H9 (cell line): ENCODE data around the gene CDKN2C. TPM values are rescaled to one million over a fixed set of nuclear protein-coding genes. Genes with fewer than 3 reads are reported as not detected.

Source experiments
- DNase-seq: peaks from one replicate; pipeline ENCODE4 v3.0.0-alpha.2; 2017
- H2AFZ ChIP-seq: one replicate; pipeline ENCODE4 v1.6.1; 2013; ENCODE audit warnings: mild to moderate bottlenecking, low read length, control low read depth, moderate library complexity
- H2AK5ac ChIP-seq: 2 replicates; pipeline ENCODE4 v1.6.1; 2013; ENCODE audit warnings: low read length, control low read depth, mixed read lengths; ENCODE audit not compliant: insufficient read length
- H2BK120ac ChIP-seq: one replicate; pipeline ENCODE4 v1.6.1; 2013; ENCODE audit warnings: low read depth, mild to moderate bottlenecking, low read length, control low read depth, inconsistent platforms; ENCODE audit not compliant: poor library complexity, severe bottlenecking
- H2BK12ac ChIP-seq: 2 replicates; pipeline ENCODE4 v1.6.1; 2013; ENCODE audit warnings: low read length, control low read depth, mixed read lengths, low read depth; ENCODE audit not compliant: insufficient read length
- H2BK15ac ChIP-seq: 2 replicates; pipeline ENCODE4 v1.6.1; 2013; ENCODE audit warnings: low read depth, low read length, control low read depth
- H2BK20ac ChIP-seq: one replicate; pipeline ENCODE4 v1.6.1; 2013; ENCODE audit warnings: low read depth, mild to moderate bottlenecking, low read length, control low read depth, inconsistent platforms; ENCODE audit not compliant: poor library complexity, severe bottlenecking
- H2BK5ac ChIP-seq: 2 replicates; pipeline ENCODE4 v1.6.1; 2013; ENCODE audit warnings: low read length, control low read depth, mixed read lengths; ENCODE audit not compliant: insufficient read length
- H3K14ac ChIP-seq: 2 replicates; pipeline ENCODE4 v1.6.1; 2013; ENCODE audit warnings: low read length, control low read depth; ENCODE audit not compliant: insufficient read depth
- H3K18ac ChIP-seq: 2 replicates; pipeline ENCODE4 v1.6.1; 2013; ENCODE audit warnings: low read depth, mild to moderate bottlenecking, mixed read lengths, low read length, control low read depth; ENCODE audit not compliant: insufficient read length
- H3K23ac ChIP-seq: 2 replicates; pipeline ENCODE4 v1.6.1; 2013; ENCODE audit warnings: low read length, control low read depth, mixed read lengths, low read depth; ENCODE audit not compliant: insufficient read length
- H3K23me2 ChIP-seq: 2 replicates; pipeline ENCODE4 v1.6.1; 2013; ENCODE audit warnings: low read depth, mild to moderate bottlenecking, mixed read lengths, low read length, control low read depth; ENCODE audit not compliant: insufficient read length, poor library complexity, severe bottlenecking
- H3K27ac ChIP-seq: 2 replicates; pipeline ENCODE4 v1.5.1; 2013; ENCODE audit warnings: low read length, control low read depth, mixed read lengths, low read depth; ENCODE audit not compliant: insufficient read length
- H3K27me3 ChIP-seq: 2 replicates; pipeline ENCODE4 v1.6.1; 2013; ENCODE audit warnings: low read length, control low read depth, inconsistent platforms; ENCODE audit not compliant: insufficient read depth
- H3K4ac ChIP-seq: 2 replicates; pipeline ENCODE4 v1.6.1; 2013; ENCODE audit warnings: low read depth, mild to moderate bottlenecking, control low read depth, inconsistent platforms, low read length, moderate library complexity
- H3K4me1 ChIP-seq: 2 replicates; pipeline ENCODE4 v1.6.1; 2013; ENCODE audit warnings: low read length, control low read depth, inconsistent platforms; ENCODE audit not compliant: insufficient read depth
- H3K4me2 ChIP-seq: 2 replicates; pipeline ENCODE4 v1.6.1; 2013; ENCODE audit warnings: low read length, control low read depth, mixed read lengths; ENCODE audit not compliant: insufficient read length, insufficient read depth
- H3K56ac ChIP-seq: 2 replicates; pipeline ENCODE4 v1.6.1; 2013; ENCODE audit warnings: low read depth, mild to moderate bottlenecking, mixed read lengths, low read length, control low read depth; ENCODE audit not compliant: insufficient read length
- H3K79me1 ChIP-seq: 2 replicates; pipeline ENCODE4 v1.6.1; 2013; ENCODE audit warnings: low read depth, mild to moderate bottlenecking, moderate library complexity, low read length, control low read depth, inconsistent platforms; ENCODE audit not compliant: insufficient read depth, poor library complexity, severe bottlenecking
- H3K79me2 ChIP-seq: 2 replicates; pipeline ENCODE4 v1.6.1; 2013; ENCODE audit warnings: low read length, control low read depth, inconsistent platforms; ENCODE audit not compliant: insufficient read depth
- H3K9ac ChIP-seq: 2 replicates; pipeline ENCODE4 v1.6.1; 2013; ENCODE audit warnings: low read length, control low read depth, mixed read lengths; ENCODE audit not compliant: insufficient read length; ENCODE audit errors: extremely low read depth
- H3K9me3 ChIP-seq: one replicate; pipeline ENCODE4 v1.6.1; 2013; ENCODE audit warnings: low read depth, low read length, inconsistent platforms; ENCODE audit not compliant: control insufficient read depth
- H3T11ph ChIP-seq: one replicate; pipeline ENCODE4 v1.6.1; 2013; ENCODE audit warnings: mild to moderate bottlenecking, low read length, control low read depth, inconsistent platforms
- H4K20me1 ChIP-seq: one replicate; pipeline ENCODE4 v1.6.1; 2013; ENCODE audit not compliant: control insufficient read depth, insufficient read length, insufficient read depth
- H4K5ac ChIP-seq: 2 replicates; pipeline ENCODE4 v1.6.1; 2013; ENCODE audit warnings: low read depth, mild to moderate bottlenecking, mixed read lengths, low read length, control low read depth; ENCODE audit not compliant: insufficient read length
- H4K8ac ChIP-seq: replicated peaks from 2 replicates; pipeline ENCODE4 v1.6.1; 2013; ENCODE audit warnings: low read length, control low read depth, mixed read lengths, low read depth; ENCODE audit not compliant: insufficient read length
- H4K91ac ChIP-seq: 2 replicates; pipeline ENCODE4 v1.6.1; 2013; ENCODE audit warnings: low read depth, mild to moderate bottlenecking, moderate library complexity, mixed read lengths, low read length, control low read depth; ENCODE audit not compliant: insufficient read length
- H3K27ac Mint-ChIP-seq, 3 experiments: 2 replicates in 2 of 3; 3 replicates in 1 of 3; pipeline ENCODE4 v1.8.0; 2020 to 2021; ENCODE audit warnings: mixed read lengths in 3 of 3, mild to moderate bottlenecking in 1 of 3, moderate library complexity in 1 of 3
- H3K27me3 Mint-ChIP-seq: 2 replicates; pipeline ENCODE4 v1.8.0; 2021; ENCODE audit warnings: low read depth, mild to moderate bottlenecking, moderate library complexity, mixed read lengths
- H3K36me3 Mint-ChIP-seq, 3 experiments: 2 replicates in 2 of 3; 3 replicates in 1 of 3; pipeline ENCODE4 v1.8.0; 2020 to 2021; ENCODE audit warnings: low read depth in 3 of 3, mixed read lengths in 3 of 3; ENCODE audit not compliant: insufficient read depth in 1 of 3
- H3K4me1 Mint-ChIP-seq, 2 experiments: 2 replicates each; pipeline ENCODE4 v1.8.0; 2020; ENCODE audit warnings: mixed read lengths in 2 of 2
- H3K4me3 Mint-ChIP-seq, 2 experiments: 2 replicates in 1 of 2; 3 replicates in 1 of 2; pipeline ENCODE4 v1.8.0; 2020 to 2021; ENCODE audit warnings: mild to moderate bottlenecking in 2 of 2, mixed read lengths in 2 of 2, moderate library complexity in 1 of 2
- H3K9me3 Mint-ChIP-seq, 2 experiments: 2 replicates in 1 of 2; 3 replicates in 1 of 2; pipeline ENCODE4 v1.8.0; 2020; ENCODE audit warnings: mild to moderate bottlenecking in 2 of 2, mixed read lengths in 2 of 2, moderate library complexity in 1 of 2
- whole genome bisulfite sequencing: extraction: QIAGEN DNeasy Blood & Tissue Kit; methylation state at CpG from one replicate; pipeline ENCODE4 v1.1.7; 2013; ENCODE audit warnings: missing lambda C conversion rate, low lambda C conversion rate, mixed read lengths; ENCODE audit not compliant: insufficient read length; ENCODE audit errors: extremely low coverage; 5-methylcytosine and 5-hydroxymethylcytosine counted together
- total RNA-seq: library from RNA; stranded (reverse); gene quantifications from 2 replicates; pipeline ENCODE4 v1.2.1, GENCODE V29; 2021
- TF ChIP-seq, protein P1 (sequence below): fragments of 200-600 bp; sonication (generic); conservative IDR thresholded peaks from 3 replicates; pipeline ENCODE4 v1.8.0; 2021; ENCODE audit warnings: antibody characterized with exemption, mild to moderate bottlenecking

Gene CDKN2C
- total RNA-seq, 1 experiment from 2014 or later, result not detected

DNA sequence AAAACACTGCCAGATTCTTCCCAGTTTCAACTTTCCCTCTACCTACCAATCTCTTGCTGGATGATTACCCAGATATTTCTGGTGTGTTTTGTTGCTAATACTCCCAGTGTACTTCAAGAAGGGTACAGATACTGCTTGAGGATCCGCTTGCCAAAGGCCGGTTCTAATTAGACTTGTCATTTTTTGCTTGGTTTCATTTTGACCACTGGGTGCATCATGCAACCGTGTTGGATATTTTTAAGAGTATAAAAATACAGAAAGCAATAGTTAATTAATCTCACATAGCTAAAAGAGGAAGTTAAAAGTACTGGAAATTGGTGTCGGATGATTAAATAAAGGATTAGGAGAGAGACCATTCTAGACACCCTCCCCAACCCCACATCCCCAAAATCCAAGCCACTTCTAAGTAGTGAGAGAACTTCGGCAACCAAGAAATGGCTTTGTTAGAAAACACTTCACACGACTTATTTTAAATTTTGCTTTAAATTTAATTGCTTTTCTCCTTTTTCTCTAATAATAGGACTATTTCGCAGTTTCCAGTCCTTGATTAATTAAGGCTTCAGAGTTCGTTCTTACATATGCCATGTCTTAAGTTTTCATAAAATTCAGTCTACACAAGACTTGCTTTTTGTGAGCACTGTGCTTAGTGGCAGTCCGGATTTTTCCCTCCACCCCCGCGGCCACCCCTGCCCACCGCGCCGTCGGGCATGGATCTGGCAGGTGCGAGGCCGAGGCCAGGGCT, 2.5 kb upstream of the CDKN2C start:
- Histone ChIP-seq H3K14ac (no peak overlapping the region), H3K23me2 (peaks cover 17% of the 10 kb centered on the region), H2BK20ac (no peak overlapping the region), H4K8ac (no peak overlapping the region), H3K56ac (no peak overlapping the region), H2BK5ac (no peak overlapping the region), H3K79me2 (no peaks in the 10 kb centered on the region), H2BK15ac (no peak overlapping the region), H3K79me1 (no peaks in the 10 kb centered on the region), H2BK120ac (no peak overlapping the region), H3K18ac (no peak overlapping the region), H4K91ac (no peak overlapping the region), H3K4me2 (peak overlapping the region; percentile 79), H2AFZ (no peak overlapping the region), H3T11ph (no peak overlapping the region), H3K4ac (no peak overlapping the region), H3K23ac (no peak overlapping the region), H3K4me1 (no peaks in the 10 kb centered on the region), H2BK12ac (no peak overlapping the region), H4K5ac (no peak overlapping the region), H4K20me1 (no peaks in the 10 kb centered on the region), H3K9ac (no peak overlapping the region), H3K9me3 (no peaks in the 10 kb centered on the region), H2AK5ac (no peak overlapping the region), H3K27me3 (peaks cover 38% of the 10 kb centered on the region), H3K27ac (no peak overlapping the region)
- Mint-ChIP-seq H3K4me1 (peaks cover 10 to 24% of the 10 kb centered on the region in 2 experiments), H3K9me3 (no peaks in the 10 kb centered on the region; a peak in 2 of 5 replicates), H3K4me3 (peak overlapping the region; percentile 59 to 75; a peak in 4 of 5 replicates), H3K27ac (no peak overlapping the region), H3K36me3 (no peaks in the 10 kb centered on the region), H3K27me3 (peaks cover 85% of the 10 kb centered on the region)
- no peak for DNase-seq
- TF ChIP-seq, protein P1, sequence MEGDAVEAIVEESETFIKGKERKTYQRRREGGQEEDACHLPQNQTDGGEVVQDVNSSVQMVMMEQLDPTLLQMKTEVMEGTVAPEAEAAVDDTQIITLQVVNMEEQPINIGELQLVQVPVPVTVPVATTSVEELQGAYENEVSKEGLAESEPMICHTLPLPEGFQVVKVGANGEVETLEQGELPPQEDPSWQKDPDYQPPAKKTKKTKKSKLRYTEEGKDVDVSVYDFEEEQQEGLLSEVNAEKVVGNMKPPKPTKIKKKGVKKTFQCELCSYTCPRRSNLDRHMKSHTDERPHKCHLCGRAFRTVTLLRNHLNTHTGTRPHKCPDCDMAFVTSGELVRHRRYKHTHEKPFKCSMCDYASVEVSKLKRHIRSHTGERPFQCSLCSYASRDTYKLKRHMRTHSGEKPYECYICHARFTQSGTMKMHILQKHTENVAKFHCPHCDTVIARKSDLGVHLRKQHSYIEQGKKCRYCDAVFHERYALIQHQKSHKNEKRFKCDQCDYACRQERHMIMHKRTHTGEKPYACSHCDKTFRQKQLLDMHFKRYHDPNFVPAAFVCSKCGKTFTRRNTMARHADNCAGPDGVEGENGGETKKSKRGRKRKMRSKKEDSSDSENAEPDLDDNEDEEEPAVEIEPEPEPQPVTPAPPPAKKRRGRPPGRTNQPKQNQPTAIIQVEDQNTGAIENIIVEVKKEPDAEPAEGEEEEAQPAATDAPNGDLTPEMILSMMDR, result no peak; the same call in 2 of the 3 replicates
- no CpG with 5 or more reads among the region's 17 CpGs for WGBS
